Activated T-cell treated with anti-CD3 and anti-CD28 coated beads, Interleukin-2, amount 50 U/mL, for 24 hours (primary cell): ENCODE measurements around the gene MN1.

Experiments
- DNase-seq: peaks from one replicate; pipeline ENCODE4 v3.0.0-alpha.2; 2020
- H3K27ac Mint-ChIP-seq: 2 replicates; pipeline ENCODE4 v1.8.0; 2020; ENCODE audit warnings: mild to moderate bottlenecking, mixed read lengths
- H3K27me3 Mint-ChIP-seq: 2 replicates; pipeline ENCODE4 v1.8.0; 2020; ENCODE audit warnings: mixed read lengths
- H3K36me3 Mint-ChIP-seq: 2 replicates; pipeline ENCODE4 v1.8.0; 2020; ENCODE audit warnings: low read depth, mixed read lengths
- H3K4me1 Mint-ChIP-seq: 2 replicates; pipeline ENCODE4 v1.8.0; 2020; ENCODE audit warnings: low read depth, mixed read lengths
- H3K4me3 Mint-ChIP-seq: 2 replicates; pipeline ENCODE4 v1.8.0; 2020; ENCODE audit warnings: mild to moderate bottlenecking, moderate library complexity, mixed read lengths
- H3K9me3 Mint-ChIP-seq: 2 replicates; pipeline ENCODE4 v1.8.0; 2020; ENCODE audit warnings: mixed read lengths

The MN1 gene

DNA sequence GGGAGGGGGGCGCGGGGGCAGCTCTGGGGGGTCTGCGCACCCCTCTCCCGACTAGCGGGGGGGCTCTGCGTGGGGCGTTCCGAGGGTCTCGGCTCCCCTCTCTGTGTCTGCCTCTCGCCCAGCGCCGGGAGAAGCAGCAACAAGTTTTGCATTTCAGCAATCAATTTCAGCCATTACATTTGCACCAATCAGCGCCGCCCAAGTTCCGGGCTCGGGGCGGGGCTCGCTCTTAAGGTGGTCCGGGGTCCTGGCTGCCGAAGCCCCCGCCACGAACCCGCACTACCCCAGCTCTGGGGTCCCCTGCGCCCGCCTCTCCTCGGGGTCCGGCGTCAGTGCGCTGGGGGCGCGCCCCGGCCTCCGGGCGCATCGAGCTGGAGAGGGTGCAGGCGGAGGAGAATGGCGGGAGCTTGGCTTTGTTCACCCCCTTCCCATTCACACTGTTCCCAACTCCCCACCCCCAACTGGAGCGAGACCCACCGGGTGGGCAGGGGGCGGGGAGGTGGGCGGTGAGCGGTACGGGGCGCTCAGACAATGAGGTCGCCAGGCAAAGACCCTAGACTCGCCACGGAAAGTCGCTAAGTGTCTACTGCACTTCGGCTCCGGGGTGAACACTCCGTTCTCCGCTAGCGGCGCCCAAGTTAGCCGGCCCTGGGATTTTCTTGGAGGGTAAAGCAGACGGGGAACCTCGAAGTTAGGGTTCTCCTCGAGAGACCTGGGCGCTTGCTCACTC is at the start of gene MN1:
Gene MN1, minus strand, starts transcription at position 141 of the 730 bp plus-strand sequence. CDS start 1,213 bp downstream, outside the sequence.
- no peaks in the 10 kb centered on the region for H3K9me3 Mint-ChIP-seq
- DNase-seq = peak; percentile 77
- no peak within 1 kb of the TSS for H3K27ac Mint-ChIP-seq
- no peaks in the 10 kb centered on the region for H3K36me3 Mint-ChIP-seq
- H3K4me3 Mint-ChIP-seq = peak within 1 kb of the TSS; percentile 75
- peaks cover 16% of the 10 kb centered on the region for H3K4me1 Mint-ChIP-seq
- peaks cover 28% of the 10 kb centered on the region for H3K27me3 Mint-ChIP-seq

DNA sequence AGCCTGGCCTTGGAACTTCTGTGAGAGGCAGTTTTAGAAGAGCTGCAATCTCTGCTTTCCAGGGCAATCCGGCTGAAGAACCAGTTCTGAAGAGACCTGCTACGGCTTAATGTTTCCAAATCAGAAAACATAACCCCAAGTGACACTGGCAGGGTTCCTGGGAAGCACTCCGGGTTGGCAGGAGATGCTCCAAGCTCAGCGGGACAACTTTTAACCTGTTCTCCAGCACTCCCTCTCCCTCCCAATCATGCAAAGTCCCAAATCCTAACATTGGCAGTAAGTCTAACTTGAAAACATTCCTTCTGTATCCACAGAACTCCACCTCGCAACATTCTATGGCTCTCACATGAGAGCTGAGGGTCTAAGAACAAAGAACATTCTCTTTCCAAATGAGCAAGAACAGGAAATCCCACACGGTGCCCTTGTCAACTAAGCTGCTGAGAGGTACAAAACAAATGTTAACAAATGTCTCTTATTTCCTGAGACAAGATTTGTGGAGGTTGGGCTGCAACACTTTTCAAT is 48.5 kb upstream of the MN1 start:
- Mint-ChIP-seq H3K27me3 (no peaks in the 10 kb centered on the region), H3K27ac (peak overlapping the region; percentile 78), H3K9me3 (no peaks in the 10 kb centered on the region), H3K4me3 (no peak overlapping the region), H3K4me1 (peaks cover 7% of the 10 kb centered on the region), H3K36me3 (peaks cover 91% of the 10 kb centered on the region)
- no peak for DNase-seq

DNA sequence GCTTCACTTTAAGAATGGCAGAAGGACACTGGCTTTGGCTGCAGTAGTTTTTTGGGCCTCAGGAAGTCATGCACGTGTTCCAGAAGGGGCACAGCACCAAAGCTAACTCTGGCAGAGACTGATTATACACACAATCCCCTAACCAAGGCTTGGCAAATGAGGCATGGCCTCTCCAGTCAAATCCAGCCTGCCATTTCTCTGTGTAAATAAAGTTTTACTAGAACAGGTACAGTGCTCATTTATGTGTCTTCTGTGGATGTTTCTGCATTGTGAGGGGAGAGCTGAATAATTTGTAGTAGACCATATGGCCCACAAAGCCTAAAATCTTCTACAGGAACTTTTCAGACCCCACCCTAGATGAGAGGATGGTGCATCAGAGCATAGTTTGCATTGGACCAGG is 46.4 kb upstream of the MN1 start:
- Mint-ChIP-seq H3K9me3 (no peaks in the 10 kb centered on the region), H3K36me3 (peaks cover 79% of the 10 kb centered on the region), H3K4me3 (no peak overlapping the region), H3K4me1 (peaks cover 6% of the 10 kb centered on the region), H3K27ac (no peak overlapping the region), H3K27me3 (no peaks in the 10 kb centered on the region)
- DNase-seq = no peak

DNA sequence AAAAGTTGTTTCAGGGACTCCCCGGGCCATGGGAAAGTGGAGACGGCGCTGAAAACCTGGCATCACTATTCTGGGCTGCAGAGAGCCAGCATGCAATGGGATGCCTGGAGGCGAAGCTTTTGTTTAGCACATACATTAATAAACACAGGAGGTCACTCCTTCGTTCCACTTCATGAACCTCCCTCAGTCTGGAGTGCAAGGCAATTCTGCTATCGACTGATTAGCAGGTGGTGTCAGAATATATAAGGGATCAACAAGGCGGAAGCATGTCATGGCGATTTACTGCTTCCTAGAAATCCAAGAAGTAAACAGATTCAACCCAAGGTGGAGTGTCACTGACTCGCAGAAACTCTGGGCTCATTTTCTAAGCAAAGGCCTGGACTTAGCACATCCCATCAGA is 45.4 kb upstream of the MN1 start:
- peak overlapping the region; percentile 31 for H3K27ac Mint-ChIP-seq
- DNase-seq = no peak
- H3K9me3 Mint-ChIP-seq = no peaks in the 10 kb centered on the region
- H3K27me3 Mint-ChIP-seq = no peaks in the 10 kb centered on the region
- H3K36me3 Mint-ChIP-seq = peaks cover 79% of the 10 kb centered on the region
- no peak overlapping the region for H3K4me3 Mint-ChIP-seq
- peaks cover 6% of the 10 kb centered on the region for H3K4me1 Mint-ChIP-seq

DNA sequence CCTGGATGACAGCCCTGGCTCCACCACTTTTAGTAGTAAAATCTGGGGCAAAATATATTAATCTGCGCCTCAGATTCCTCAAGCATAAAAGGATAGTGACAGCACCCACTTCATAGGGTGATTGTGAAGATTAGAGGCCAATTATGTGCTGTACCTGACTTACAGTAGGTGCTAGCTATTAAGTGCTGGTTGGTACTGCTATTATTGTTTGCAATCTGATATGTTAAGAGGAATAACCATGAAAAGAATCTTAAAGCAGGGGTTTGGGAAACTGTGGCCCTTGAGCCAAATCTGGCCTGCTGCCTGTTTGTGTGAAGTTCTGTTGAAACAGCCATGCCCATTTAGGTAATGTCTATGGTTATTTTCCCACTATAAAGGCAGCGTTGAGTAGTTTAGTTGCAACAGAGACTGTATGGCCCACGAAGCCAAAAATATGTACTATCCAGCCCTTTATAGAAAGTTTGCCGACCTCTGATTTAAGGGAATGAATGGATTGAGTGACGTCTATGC is 44.7 kb upstream of the MN1 start:
- Mint-ChIP-seq H3K9me3 (no peaks in the 10 kb centered on the region), H3K36me3 (peaks cover 79% of the 10 kb centered on the region), H3K27me3 (no peaks in the 10 kb centered on the region), H3K4me3 (no peak overlapping the region), H3K27ac (no peak overlapping the region), H3K4me1 (peaks cover 6% of the 10 kb centered on the region)
- DNase-seq = no peak

DNA sequence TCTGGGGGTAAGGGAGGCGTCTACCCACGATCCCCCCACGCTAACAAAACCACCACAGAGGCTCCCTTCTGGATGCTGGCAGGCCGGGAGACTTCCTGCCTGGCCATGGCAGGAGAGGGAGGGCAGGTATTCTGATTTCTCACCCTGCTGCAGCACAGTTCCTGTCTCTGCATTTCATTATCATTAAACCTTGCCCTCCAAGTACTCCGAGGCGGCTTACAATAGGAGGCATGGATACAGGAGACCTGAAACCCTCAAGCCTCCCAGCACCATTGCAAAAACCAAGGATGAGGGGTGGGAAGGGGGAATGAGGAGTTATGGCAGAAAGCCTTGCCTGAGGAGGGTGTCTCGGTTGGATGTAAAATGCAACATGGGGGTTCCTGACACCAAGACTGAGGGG is 44.1 kb upstream of the MN1 start:
- H3K27ac Mint-ChIP-seq = no peak overlapping the region
- no peaks in the 10 kb centered on the region for H3K9me3 Mint-ChIP-seq
- peaks cover 79% of the 10 kb centered on the region for H3K36me3 Mint-ChIP-seq
- H3K27me3 Mint-ChIP-seq = no peaks in the 10 kb centered on the region
- no peak overlapping the region for H3K4me3 Mint-ChIP-seq
- H3K4me1 Mint-ChIP-seq = peaks cover 4% of the 10 kb centered on the region
- DNase-seq = no peak

DNA sequence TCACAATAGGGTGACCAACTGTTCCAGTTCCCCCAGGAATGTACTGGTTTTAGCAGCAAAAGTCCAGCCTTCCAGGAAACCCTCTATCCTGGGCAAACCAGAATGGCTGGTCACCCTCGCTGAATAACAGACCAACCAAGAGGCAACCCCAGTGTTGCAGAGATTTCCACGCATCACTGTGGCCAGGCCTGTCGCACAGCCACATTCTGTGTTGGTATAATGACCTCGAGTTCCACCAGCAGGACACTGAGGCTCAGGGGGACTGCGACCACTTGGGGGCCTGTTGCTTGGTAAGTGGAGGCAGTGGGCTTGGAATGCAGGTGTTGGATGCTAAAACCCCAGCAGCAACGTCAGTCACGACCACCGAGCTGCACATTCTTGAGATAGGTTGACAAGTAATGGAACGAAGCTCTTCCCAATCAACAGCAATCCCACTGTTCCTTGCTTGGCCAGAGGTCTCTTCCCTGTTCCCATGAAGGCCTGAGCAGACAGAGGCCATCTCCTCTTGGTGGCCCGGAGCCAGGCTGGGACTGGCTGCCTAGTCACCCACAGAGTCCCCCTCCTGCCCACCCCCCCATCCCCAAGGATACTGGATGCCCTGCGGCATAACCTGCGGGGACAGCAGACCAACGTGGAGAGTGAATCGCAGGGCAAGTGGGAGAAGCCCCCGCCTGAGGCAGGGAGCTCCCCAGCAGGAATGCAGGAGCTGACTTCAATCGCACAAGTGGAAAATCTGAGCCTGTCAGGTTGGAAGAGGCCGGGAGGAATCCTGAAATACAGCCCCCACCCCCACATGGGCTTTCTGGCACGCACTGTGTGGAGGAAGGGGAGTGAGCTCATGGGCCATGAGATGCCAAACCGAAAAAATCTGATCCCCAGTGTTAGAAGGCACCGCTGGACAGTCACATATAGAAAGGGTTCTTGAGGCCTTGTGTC is 43.4 kb upstream of the MN1 start:
- Mint-ChIP-seq H3K27ac (peak overlapping the region; percentile 15), H3K4me3 (no peak overlapping the region), H3K36me3 (peaks cover 75% of the 10 kb centered on the region), H3K4me1 (no peaks in the 10 kb centered on the region), H3K9me3 (no peaks in the 10 kb centered on the region), H3K27me3 (no peaks in the 10 kb centered on the region)
- no peak for DNase-seq

DNA sequence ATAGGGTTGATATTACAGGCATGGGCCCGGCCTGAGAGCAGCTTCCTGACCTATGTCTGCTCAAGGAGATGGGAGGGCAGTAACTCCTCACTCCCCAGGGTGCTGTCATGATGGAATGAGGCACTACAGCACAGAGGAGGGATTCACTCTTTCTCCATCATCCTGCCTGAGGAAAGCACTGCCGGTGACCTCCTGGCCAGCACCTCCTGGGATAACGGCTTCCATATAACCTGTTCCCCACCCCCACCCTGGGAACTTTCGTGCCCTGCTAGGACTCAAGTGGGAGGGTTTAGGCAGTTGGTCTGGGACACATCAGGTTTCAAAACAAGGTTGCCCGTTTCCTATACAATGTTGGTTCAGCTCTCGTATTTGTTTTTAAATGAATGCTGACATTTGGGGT is 42.7 kb upstream of the MN1 start:
- H3K4me3 Mint-ChIP-seq = no peak overlapping the region

DNA sequence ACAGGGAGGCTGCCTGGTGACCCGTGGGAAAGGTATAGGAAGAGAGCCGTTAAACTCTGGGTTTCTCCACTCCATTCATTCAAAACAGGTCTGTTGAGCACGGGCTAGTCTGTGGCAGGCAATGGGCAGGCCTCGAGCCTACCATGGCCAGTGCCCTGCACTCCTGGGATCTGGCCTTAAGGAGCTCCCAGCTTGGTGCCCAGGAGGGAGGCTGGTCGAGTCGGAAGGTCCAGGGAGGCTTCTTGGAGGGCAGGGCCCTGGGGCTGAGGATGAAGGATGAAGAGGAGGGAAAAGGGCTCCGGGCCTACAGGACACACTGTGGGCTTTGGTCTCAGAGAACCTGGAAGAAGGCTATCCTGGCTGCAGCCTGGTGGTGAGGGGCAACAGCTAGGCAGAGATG is 41.9 kb upstream of the MN1 start:
- H3K36me3 Mint-ChIP-seq = peaks cover 70% of the 10 kb centered on the region
- H3K4me3 Mint-ChIP-seq = no peak overlapping the region
- H3K9me3 Mint-ChIP-seq = peaks cover 5% of the 10 kb centered on the region
- H3K4me1 Mint-ChIP-seq = no peaks in the 10 kb centered on the region
- DNase-seq = no peak
- no peaks in the 10 kb centered on the region for H3K27me3 Mint-ChIP-seq
- peak overlapping the region; percentile 28 for H3K27ac Mint-ChIP-seq

More for the DNA sequence above, 42.7 kb upstream of the MN1 start:
- Mint-ChIP-seq H3K36me3 (peaks cover 72% of the 10 kb centered on the region), H3K27me3 (no peaks in the 10 kb centered on the region), H3K27ac (no peak overlapping the region), H3K9me3 (no peaks in the 10 kb centered on the region), H3K4me1 (no peaks in the 10 kb centered on the region)
- DNase-seq = no peak

DNA sequence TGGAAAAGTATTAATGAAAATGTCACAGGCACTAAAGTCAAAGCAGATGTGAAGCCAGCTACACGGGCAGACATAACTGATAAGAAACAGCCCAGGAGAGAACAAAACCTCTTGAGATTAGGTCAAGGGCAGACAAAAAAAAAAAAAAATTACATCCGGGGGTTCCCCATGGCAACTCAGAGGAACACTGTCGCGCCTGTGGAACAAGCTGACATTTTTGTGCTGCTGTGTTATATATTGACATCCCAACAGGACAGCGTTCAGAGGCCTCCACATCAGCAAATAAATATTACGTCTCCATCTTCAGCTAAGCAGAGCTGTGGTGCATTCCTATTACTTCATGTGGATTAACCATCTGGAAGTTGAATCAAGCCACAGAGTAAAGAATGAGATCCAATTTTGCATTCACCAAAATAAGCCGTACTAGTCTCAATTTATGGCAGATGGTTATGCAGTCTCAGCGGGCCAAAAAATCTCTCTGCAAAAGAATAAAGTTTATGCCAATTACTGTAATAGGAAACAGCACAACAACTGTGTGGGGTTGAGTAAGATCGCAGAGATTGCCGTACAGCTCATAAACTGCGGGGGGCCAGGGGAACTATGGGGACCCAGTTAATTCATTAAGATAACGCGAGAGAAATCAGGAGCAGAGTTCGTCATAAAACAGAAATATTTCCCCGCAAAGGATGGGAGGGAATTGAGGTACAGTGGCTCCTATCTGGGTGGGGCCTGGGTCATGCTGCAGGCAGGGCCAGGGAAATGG is 41.3 kb upstream of the MN1 start:
- peak overlapping the region; percentile 22 for H3K27ac Mint-ChIP-seq
- H3K36me3 Mint-ChIP-seq = peaks cover 64% of the 10 kb centered on the region

DNA sequence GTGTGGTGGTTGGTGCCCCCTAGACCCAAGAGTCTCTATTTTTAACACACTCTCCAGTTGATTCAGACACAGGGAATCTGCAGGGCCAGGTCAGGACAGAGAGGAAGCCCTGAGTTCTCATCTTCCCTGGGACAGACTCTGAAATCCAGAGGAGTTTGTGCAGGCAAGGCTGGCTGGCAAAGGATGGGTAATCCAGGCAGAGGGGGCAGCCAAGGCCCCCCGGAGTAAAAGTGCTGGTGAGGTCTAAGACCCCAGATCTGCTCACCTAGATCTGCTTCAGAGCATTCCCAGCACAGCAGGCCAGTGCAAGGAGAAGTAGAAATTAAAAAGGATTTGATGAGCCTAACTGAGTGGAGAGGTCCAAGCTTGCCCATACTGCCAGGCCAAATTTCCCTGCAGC is 40.6 kb upstream of the MN1 start:
- Mint-ChIP-seq H3K27ac (no peak overlapping the region), H3K4me1 (no peaks in the 10 kb centered on the region), H3K4me3 (no peak overlapping the region), H3K36me3 (peaks cover 60% of the 10 kb centered on the region), H3K27me3 (no peaks in the 10 kb centered on the region), H3K9me3 (peaks cover 7% of the 10 kb centered on the region)
- DNase-seq = no peak

More for the DNA sequence above, 41.3 kb upstream of the MN1 start:
- DNase-seq = no peak
- H3K27me3 Mint-ChIP-seq = no peaks in the 10 kb centered on the region
- no peaks in the 10 kb centered on the region for H3K4me1 Mint-ChIP-seq
- H3K9me3 Mint-ChIP-seq = peaks cover 7% of the 10 kb centered on the region
- H3K4me3 Mint-ChIP-seq = no peak overlapping the region

DNA sequence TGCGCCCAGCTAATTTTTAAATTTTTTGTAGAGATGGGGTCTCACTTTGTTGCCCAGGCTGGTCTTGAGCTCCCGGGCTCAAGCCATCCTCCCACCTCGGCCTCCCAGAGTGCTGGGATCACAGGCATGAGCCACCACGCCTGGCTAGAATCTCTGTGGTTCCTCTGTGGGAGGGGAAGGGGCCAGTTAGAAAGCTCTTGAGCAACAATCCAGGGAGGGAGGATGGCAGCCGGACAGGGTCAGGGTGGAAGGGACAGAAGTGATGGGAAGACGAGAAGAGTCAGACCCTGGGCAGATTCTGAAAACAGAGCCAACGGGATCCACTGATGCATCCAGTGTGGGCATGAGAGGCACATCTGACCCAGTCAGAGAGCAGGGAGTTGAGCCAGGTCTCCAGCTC is 38.9 kb upstream of the MN1 start:
- no peak for DNase-seq
- Mint-ChIP-seq H3K27ac (peak overlapping the region; percentile 3), H3K4me3 (no peak overlapping the region), H3K4me1 (no peaks in the 10 kb centered on the region), H3K36me3 (peaks cover 45% of the 10 kb centered on the region), H3K27me3 (no peaks in the 10 kb centered on the region), H3K9me3 (peaks cover 7% of the 10 kb centered on the region)

DNA sequence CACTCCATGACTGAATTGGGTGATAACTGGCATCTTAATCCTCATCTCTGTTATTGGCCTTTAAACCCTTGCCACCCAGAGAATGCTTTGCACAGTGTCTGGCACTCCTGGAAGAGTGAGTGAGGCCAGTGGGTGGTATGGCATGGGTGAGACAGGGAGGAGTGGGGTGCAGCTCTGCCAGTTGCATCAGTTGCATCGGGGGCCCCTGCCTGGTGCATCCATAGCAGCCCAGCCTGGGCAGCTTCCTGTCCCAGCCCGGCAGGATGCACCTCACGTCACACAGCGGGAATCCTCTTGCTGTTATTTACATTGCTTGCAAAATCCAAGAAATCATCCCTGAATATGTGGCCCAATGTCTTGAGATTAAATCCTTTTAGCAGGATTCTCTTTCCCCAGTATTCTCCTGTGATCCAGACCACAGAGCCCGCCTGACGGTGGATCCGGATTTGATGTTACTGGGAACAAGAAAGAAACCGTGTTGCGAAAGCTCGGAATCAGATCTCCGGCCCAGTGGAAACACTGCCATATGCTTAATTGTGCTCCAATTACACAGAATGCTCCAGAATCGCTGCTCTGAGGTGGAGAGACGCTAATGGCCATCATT is 37.6 kb upstream of the MN1 start:
- DNase-seq = no peak
- H3K27me3 Mint-ChIP-seq = no peaks in the 10 kb centered on the region

DNA sequence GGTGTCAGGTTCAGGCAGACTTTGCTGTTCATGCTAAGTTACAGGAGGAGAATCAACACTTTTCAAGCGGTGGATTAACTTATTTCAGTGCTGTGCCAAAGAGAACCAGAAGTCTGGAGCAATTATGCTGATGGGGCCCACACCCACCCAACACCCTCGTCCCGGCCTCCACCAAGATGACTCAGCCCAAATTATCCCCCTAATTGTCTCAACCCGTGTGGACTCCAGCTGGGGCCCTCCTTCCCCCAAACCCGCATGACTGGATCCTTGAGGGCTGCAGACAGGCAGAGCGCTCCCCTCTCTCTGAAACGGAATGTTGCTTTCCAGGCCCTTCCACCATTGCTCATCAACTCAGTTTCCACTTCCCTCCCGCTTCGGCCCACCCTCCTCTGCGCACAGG is 34.6 kb upstream of the MN1 start:
- DNase-seq = no peak
- Mint-ChIP-seq H3K4me1 (peaks cover 12% of the 10 kb centered on the region), H3K27me3 (no peaks in the 10 kb centered on the region), H3K36me3 (peaks cover 20% of the 10 kb centered on the region), H3K4me3 (no peak overlapping the region), H3K27ac (no peak overlapping the region), H3K9me3 (peaks cover 7% of the 10 kb centered on the region)

More for the DNA sequence above, 37.6 kb upstream of the MN1 start:
- H3K4me3 Mint-ChIP-seq = no peak overlapping the region
- peaks cover 44% of the 10 kb centered on the region for H3K36me3 Mint-ChIP-seq
- no peak overlapping the region for H3K27ac Mint-ChIP-seq
- H3K9me3 Mint-ChIP-seq = peaks cover 7% of the 10 kb centered on the region
- no peaks in the 10 kb centered on the region for H3K4me1 Mint-ChIP-seq
